GM12878 (cell line): Measurements from ENCODE around the gene PARP11.

Source experiments
- CBX5 ChIP-seq: sonication (generic); IDR thresholded peaks from 2 replicates; pipeline ENCODE4 v1.6.1; 2016; ENCODE audit warnings: low read depth, moderate library complexity, mild to moderate bottlenecking, inconsistent platforms
- DPF2 ChIP-seq: fragments of 450-650 bp; IDR thresholded peaks from 2 replicates; pipeline ENCODE4 v1.6.1; 2017; ENCODE audit warnings: mild to moderate bottlenecking
- KAT2A ChIP-seq: conservative IDR thresholded peaks from 2 replicates; pipeline ENCODE4 v1.6.1; 2011; ENCODE audit warnings: low read depth, low read length; ENCODE audit not compliant: control insufficient read depth
- MTA3 ChIP-seq: IDR thresholded peaks from 2 replicates; pipeline ENCODE4 v1.6.1; 2012; ENCODE audit warnings: low read length, inconsistent platforms, borderline replicate concordance
- PBX3 ChIP-seq: IDR thresholded peaks from 2 replicates; pipeline ENCODE4 v1.6.1; 2011; ENCODE audit warnings: mild to moderate bottlenecking, low read depth, low read length, moderate library complexity; ENCODE audit not compliant: insufficient replicate concordance
- POLR2AphosphoS5 ChIP-seq: IDR thresholded peaks from 2 replicates; pipeline ENCODE4 v1.6.1; 2011; ENCODE audit warnings: mild to moderate bottlenecking, low read length, inconsistent platforms
- RAD21 ChIP-seq: IDR thresholded peaks from 2 replicates; pipeline ENCODE4 v1.6.1; 2011; ENCODE audit warnings: mild to moderate bottlenecking, low read depth, low read length, moderate library complexity; ENCODE audit not compliant: insufficient read depth
- RAD51 ChIP-seq: fragments of 450-650 bp; IDR thresholded peaks from 2 replicates; pipeline ENCODE4 v1.6.1; 2016; ENCODE audit warnings: moderate library complexity, mild to moderate bottlenecking, inconsistent platforms
- TAF1 ChIP-seq: IDR thresholded peaks from 2 replicates; pipeline ENCODE4 v1.6.1; 2011; ENCODE audit warnings: mild to moderate bottlenecking, low read depth, low read length, borderline replicate concordance
- TARDBP ChIP-seq: IDR thresholded peaks from 2 replicates; pipeline ENCODE4 v1.6.1; 2016; ENCODE audit warnings: borderline replicate concordance

- TF ChIP-seq TAF1 (no peak), POLR2AphosphoS5 (no peak), PBX3 (no peak), MTA3 (no peak), RAD21 (no peak), DPF2 (no peak), KAT2A (no peak), CBX5 (no peak), RAD51 (no peak), TARDBP (no peak)
Measured at GRCh38 chr12:3775385-3776035, 97.7 kb downstream of the PARP11 start.
